IMR-90 (cell line): ENCODE measurements around the gene TMEM212. TPM values are rescaled to one million over a fixed set of nuclear protein-coding genes. Genes with fewer than 3 reads are reported as not detected.

Source experiments
- ATAC-seq: fragments of 200-7000 bp; cut with Tn5 transposase; 2 replicates; pipeline ENCODE4 v1.9.1; 2020; ENCODE audit warnings: low read depth, mild to moderate bottlenecking, moderate library complexity
- Bru-seq: library from RNA; stranded (reverse); fragments of 400-500 nt; gene quantifications from one replicate; lab custom pipeline; 2021; lab: Mats Ljungman, UMichigan
- BruChase-seq, 2 experiments: library from RNA; stranded (reverse); fragments of 400-500 nt; gene quantifications; one replicate each; lab custom pipeline; 2021; lab: Mats Ljungman, UMichigan
- BruUV-seq: library from RNA; stranded (reverse); fragments of 400-500 nt; replicated peaks from 2 replicates; lab custom pipeline; 2021; lab: Mats Ljungman, UMichigan
- CTCF ChIA-PET: fragments of 300-600 bp; formaldehyde crosslinking; extraction: SDS; loops from one replicate; lab custom pipeline; 2021; ENCODE audit warnings: antibody characterized with exemption; lab: Yijun Ruan, JAX
- POLR2A ChIA-PET: fragments of 300-600 bp; sonication (Branson Sonifier 250); formaldehyde crosslinking; loops from one replicate; lab custom pipeline; 2022; ENCODE audit warnings: antibody characterized with exemption; ENCODE audit not compliant: unreplicated experiment; lab: Charles Lee
- DNase-seq: peaks from one replicate; pipeline ENCODE4 v3.0.0; 2013
- H2AFZ ChIP-seq: replicated peaks from 2 replicates; pipeline ENCODE3; 2013; ENCODE audit warnings: low read length, mild to moderate bottlenecking; ENCODE audit not compliant: poor library complexity
- H2AK5ac ChIP-seq: 2 replicates; pipeline ENCODE4 v1.6.1; 2013; ENCODE audit warnings: low read depth, low read length, inconsistent platforms
- H2AK9ac ChIP-seq: replicated peaks from 2 replicates; pipeline ENCODE3; 2013; ENCODE audit warnings: mild to moderate bottlenecking, low read depth, low read length, moderate library complexity; ENCODE audit not compliant: poor library complexity
- H2BK120ac ChIP-seq: 2 replicates; pipeline ENCODE4 v1.6.1; 2013; ENCODE audit warnings: low read depth, low read length, inconsistent platforms
- H2BK15ac ChIP-seq: 3 replicates; pipeline ENCODE4 v1.6.1; 2013; ENCODE audit warnings: low read depth, low read length, inconsistent platforms
- H2BK20ac ChIP-seq: 2 replicates; pipeline ENCODE4 v1.6.1; 2013; ENCODE audit warnings: low read depth, mild to moderate bottlenecking, inconsistent platforms, low read length, moderate library complexity
- H2BK5ac ChIP-seq: 2 replicates; pipeline ENCODE4 v1.6.1; 2013; ENCODE audit warnings: mild to moderate bottlenecking, low read depth, low read length, inconsistent platforms; ENCODE audit not compliant: poor library complexity, severe bottlenecking
- H3K14ac ChIP-seq: replicated peaks from 2 replicates; pipeline ENCODE4 v1.6.1; 2013; ENCODE audit warnings: low read depth, low read length, inconsistent platforms
- H3K18ac ChIP-seq: 2 replicates; pipeline ENCODE4 v1.6.1; 2013; ENCODE audit warnings: low read depth, low read length, control low read depth
- H3K23ac ChIP-seq: 2 replicates; pipeline ENCODE4 v1.6.1; 2013; ENCODE audit warnings: low read depth, low read length, inconsistent platforms
- H3K27ac ChIP-seq: 2 replicates; pipeline ENCODE4 v1.5.1; 2013; ENCODE audit warnings: mild to moderate bottlenecking, control low read depth, low read length; ENCODE audit not compliant: insufficient read depth
- H3K27me3 ChIP-seq: 2 replicates; pipeline ENCODE4 v1.6.1; 2013; ENCODE audit warnings: low read length; ENCODE audit not compliant: control insufficient read depth, insufficient read depth
- H3K36me3 ChIP-seq: 2 replicates; pipeline ENCODE4 v1.6.1; 2013; ENCODE audit warnings: low read length, mixed read lengths; ENCODE audit not compliant: control insufficient read depth, insufficient read depth
- H3K4ac ChIP-seq: 2 replicates; pipeline ENCODE4 v1.6.1; 2013; ENCODE audit warnings: low read depth, low read length, inconsistent platforms
- H3K4me1 ChIP-seq: 2 replicates; pipeline ENCODE4 v1.6.1; 2013; ENCODE audit warnings: low read length, mixed read lengths; ENCODE audit not compliant: control insufficient read depth, insufficient read depth
- H3K4me2 ChIP-seq: 2 replicates; pipeline ENCODE4 v1.6.1; 2013; ENCODE audit warnings: low read depth, mild to moderate bottlenecking, control low read depth, low read length, moderate library complexity
- H3K4me3 ChIP-seq: 2 replicates; pipeline ENCODE4 v1.5.1; 2013; ENCODE audit warnings: low read depth, mild to moderate bottlenecking, control low read depth, low read length, moderate library complexity; ENCODE audit not compliant: insufficient read depth
- H3K56ac ChIP-seq: 2 replicates; pipeline ENCODE4 v1.6.1; 2013; ENCODE audit warnings: low read length, inconsistent platforms; ENCODE audit not compliant: insufficient read depth; ENCODE audit errors: extremely low read depth
- H3K79me1 ChIP-seq, 2 experiments: 2 replicates each; pipeline ENCODE4 v1.6.1; 2013; ENCODE audit warnings: low read length in 2 of 2, inconsistent platforms in 1 of 2, low read depth in 1 of 2
- H3K9ac ChIP-seq: 2 replicates; pipeline ENCODE4 v1.6.1; 2013; ENCODE audit warnings: low read depth, low read length, control low read depth
- H3K9me1 ChIP-seq: 2 replicates; pipeline ENCODE4 v1.6.1; 2013; ENCODE audit warnings: low read length, inconsistent platforms; ENCODE audit not compliant: insufficient read depth
- H3K9me3 ChIP-seq: 2 replicates; pipeline ENCODE4 v1.6.1; 2013; ENCODE audit warnings: low read length; ENCODE audit not compliant: control insufficient read depth, insufficient read depth
- H4K20me1 ChIP-seq: 2 replicates; pipeline ENCODE4 v1.6.1; 2013; ENCODE audit warnings: low read length, inconsistent platforms; ENCODE audit not compliant: insufficient read depth
- H4K5ac ChIP-seq: 2 replicates; pipeline ENCODE4 v1.6.1; 2013; ENCODE audit warnings: mild to moderate bottlenecking, low read depth, low read length, control low read depth
- H4K8ac ChIP-seq, 2 experiments: 2 replicates each; pipeline ENCODE4 v1.6.1; 2013; ENCODE audit warnings: low read depth in 2 of 2, low read length in 2 of 2, control low read depth in 1 of 2, inconsistent platforms in 1 of 2
- H4K91ac ChIP-seq: 2 replicates; pipeline ENCODE4 v1.6.1; 2013; ENCODE audit warnings: low read depth, low read length, inconsistent platforms; ENCODE audit not compliant: insufficient read depth
- ELK1 ChIP-seq: fragments of 150-350 bp; IDR thresholded peaks from 2 replicates; pipeline ENCODE4 v1.6.1; 2016; ENCODE audit warnings: low read depth, mild to moderate bottlenecking, low read length, moderate library complexity, borderline replicate concordance
- MAFK ChIP-seq: IDR thresholded peaks from 2 replicates; pipeline ENCODE4 v1.6.1; 2012; ENCODE audit warnings: low read depth, low read length, improper control_type of control experiment
- WGBS, 2 experiments: methylation state at CpG; one replicate each; pipeline versions ENCODE4 v1.1.5 to v1.1.7; 2013; ENCODE audit warnings: missing lambda C conversion rate in 2 of 2; ENCODE audit not compliant: insufficient read length in 1 of 2; ENCODE audit errors: extremely low coverage in 2 of 2; 5-methylcytosine and 5-hydroxymethylcytosine counted together
- dilution Hi-C: fragments of 300-500 bp; cut with HindIII; formaldehyde crosslinking; loops from one replicate; pipeline ENCODE4 v1.14.3; 2018; ENCODE audit warnings: low sequenced_read_pairs; ENCODE audit not compliant: unreplicated experiment
- in situ Hi-C: fragments of 300-500 bp; cut with MboI; formaldehyde crosslinking; loops from 3 replicates; pipeline ENCODE4 v1.14.3; 2019; ENCODE audit warnings: low sequenced_read_pairs, inconsistent platforms, mixed read lengths
- intact Hi-C: fragments of 100-400 bp; cut with micrococcal nuclease; formaldehyde crosslinking; loops from 2 replicates; pipeline ENCODE4 v1.10.0; 2022
- long read RNA-seq: library from polyadenylated mRNA; unstranded; transcript quantifications from one replicate; pipeline ENCODE4 v2.0.0, GENCODE V29; 2021; ENCODE audit not compliant: unreplicated experiment
- polyA plus RNA-seq, 3 experiments: library from polyadenylated mRNA; depleted of rRNA; stranded (reverse); fragments of >200 nt; gene quantifications; 2 replicates each; pipeline ENCODE4 v1.2.3, GENCODE V29; 2012; ENCODE audit warnings: low replicate concordance in 1 of 3
- total RNA-seq: library from RNA; depleted of rRNA; stranded (reverse); fragments of >200 nt; gene quantifications from 2 replicates; pipeline ENCODE4 v1.2.3, GENCODE V29; 2012; rRNA removed

Gene TMEM212
- total RNA-seq = not detected in 2 replicates
- not detected in 2 replicates for polyA plus RNA-seq (2012; rRNA removed)
- not detected in 2 replicates for polyA plus RNA-seq (2012; cell fraction: cytosol; rRNA removed)
- polyA plus RNA-seq (2012; cell fraction: nucleus; rRNA removed; ENCODE audit: low replicate concordance) = not detected in 2 replicates
- not detected for Bru-seq, nascent RNA
- BruChase-seq, experiment 1, labeled RNA remaining after a 6-hour chase = not detected
- BruChase-seq, experiment 2, labeled RNA remaining after a 2-hour chase = not detected
- long read RNA-seq, partial matches to known transcripts = 0 of 1 reads
- long read RNA-seq, other reads (novel, unspliced or antisense) = 1 of 1 reads

DNA sequence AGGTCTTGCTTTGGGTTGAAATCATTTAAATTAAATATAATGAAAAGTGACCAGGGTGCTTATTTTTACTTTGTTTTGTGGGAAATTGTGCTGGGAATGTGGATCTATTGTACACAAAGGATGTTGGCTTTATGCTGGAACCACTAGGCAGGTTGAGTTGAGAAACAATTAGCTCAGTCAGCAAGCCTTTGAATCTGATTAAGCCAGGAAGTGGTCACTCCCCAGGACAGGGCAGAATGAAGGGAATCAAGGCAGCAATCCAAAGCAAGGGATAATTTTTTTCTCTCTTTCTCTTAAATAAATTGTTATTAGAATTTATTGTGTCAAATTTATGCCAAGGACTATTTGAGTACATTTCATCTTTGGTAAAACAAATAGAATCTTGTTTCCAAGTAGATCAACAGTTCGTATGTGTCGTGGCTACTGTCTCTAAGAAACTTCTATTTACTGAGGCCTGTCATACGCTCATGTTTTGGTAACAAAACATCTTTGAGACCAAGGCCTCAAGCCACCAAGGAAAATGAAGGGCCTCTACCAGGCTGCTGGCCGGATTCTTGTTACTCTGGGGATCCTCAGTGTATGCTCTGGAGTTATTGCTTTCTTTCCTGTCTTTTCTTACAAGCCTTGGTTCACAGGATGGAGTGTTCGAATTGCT lies at the start of gene TMEM212:
TSS of gene TMEM212 (plus strand) at position 486 of the 655 bp plus-strand sequence. CDS start at position 521, 35 bp downstream.
- Histone ChIP-seq H2AFZ (peak within 1 kb of the TSS; percentile 40), H2BK15ac (peak within 1 kb of the TSS; percentile 65; the same call in 1 of the 3 replicates), H2BK5ac (peak within 1 kb of the TSS; percentile 71), H3K4me3 (no peak within 1 kb of the TSS), H3K4ac (peak within 1 kb of the TSS; percentile 76), H4K8ac (peak within 1 kb of the TSS; percentile 15 to 82; a peak in 1 of 4 replicates), H3K23ac (0 out of 2 replicates have a peak within 1 kb of the TSS, but pooled peaks have one; percentile 67), H3K56ac (no peak within 1 kb of the TSS), H4K91ac (peak within 1 kb of the TSS; percentile 76), H3K9me3 (no peaks in the 10 kb centered on the region), H2AK5ac (peak within 1 kb of the TSS; percentile 81; the same call in 1 of the 2 replicates), H2AK9ac (peak within 1 kb of the TSS; percentile 57), H2BK120ac (peak within 1 kb of the TSS; percentile 89), H4K20me1 (no peaks in the 10 kb centered on the region), H4K5ac (peak within 1 kb of the TSS; percentile 52; the same call in 1 of the 2 replicates), H3K14ac (peak within 1 kb of the TSS; percentile 69), H3K9ac (no peak within 1 kb of the TSS), H2BK20ac (peak within 1 kb of the TSS; percentile 76; the same call in 1 of the 2 replicates), H3K79me1 (no peaks in the 10 kb centered on the region), H3K9me1 (peaks cover 3% of the 10 kb centered on the region), H3K27ac (no peak within 1 kb of the TSS), H3K18ac (peak within 1 kb of the TSS; percentile 50; the same call in 1 of the 2 replicates), H3K36me3 (no peaks in the 10 kb centered on the region), H3K4me2 (no peak within 1 kb of the TSS), H3K27me3 (no peaks in the 10 kb centered on the region), H3K4me1 (peaks cover 14% of the 10 kb centered on the region)
- TF ChIP-seq ELK1 = no peak
- TF ChIP-seq MAFK = peak; percentile 60
- intact Hi-C loops = no loop called here
- DNase-seq (peak; percentile 59), ATAC-seq (no peak)
- dilution Hi-C loops = no loop called here
- POLR2A ChIA-PET = no interaction called here
- in situ Hi-C loops = no loop called here
- WGBS, 2 experiments = no CpG with 5 or more reads among the region's 5 CpGs
- BruUV-seq = no TSS peak
- CTCF ChIA-PET = interaction anchor here (0.5 kb wide), 1 partner anchor 196 kb away, joined by 3 read pairs; no protein-coding TSS in a partner anchor
